Heart right ventricle (tissue), 16 donors: ENCODE measurements around the gene ST7. TPM values are rescaled to one million over a fixed set of nuclear protein-coding genes. Genes with fewer than 3 reads are reported as not detected.
A peak's percentile ranks its signal among the peaks of the same experiment; 100 is the strongest.

Source experiments
- ATAC-seq, 8 donors: fragments of 200-7000 bp; cut with Tn5 transposase; one replicate each; pipeline ENCODE4 v1.9.1; 2020; ENCODE audit warnings: mild to moderate bottlenecking in 8 of 8, moderate library complexity in 8 of 8, moderate number of reproducible peaks in 1 of 8
- DNase-seq, 2 donors: peaks; one replicate each; pipeline ENCODE4 v3.0.0-alpha.2; 2020
- H3K27ac ChIP-seq, 10 donors: fragments of 200-600 bp; sonication (generic) in 2 of 10; one replicate each; pipeline versions ENCODE4 v1.5.0 to v1.8.0; 2020 to 2022; ENCODE audit warnings: mild to moderate bottlenecking in 3 of 10
- H3K27me3 ChIP-seq, 7 donors: fragments of 200-600 bp; one replicate each; pipeline ENCODE4 v1.8.0; 2021 to 2022; ENCODE audit warnings: mild to moderate bottlenecking in 2 of 7
- H3K36me3 ChIP-seq, 9 donors: fragments of 200-600 bp; sonication (generic) in 1 of 9; one replicate each; pipeline versions ENCODE4 v1.5.0 to v1.8.0; 2020 to 2022; ENCODE audit warnings: mild to moderate bottlenecking in 2 of 9
- H3K4me1 ChIP-seq, 9 donors: fragments of 200-600 bp; sonication (generic) in 1 of 9; one replicate each; pipeline versions ENCODE4 v1.5.0 to v1.8.0; 2020 to 2022; ENCODE audit warnings: mild to moderate bottlenecking in 4 of 9
- H3K4me3 ChIP-seq, 10 donors: fragments of 200-600 bp; sonication (generic) in 2 of 10; one replicate each; pipeline versions ENCODE4 v1.5.0 to v1.8.0; 2020 to 2022; ENCODE audit warnings: mild to moderate bottlenecking in 7 of 10, moderate library complexity in 2 of 10
- H3K9me3 ChIP-seq, 11 donors: fragments of 200-600 bp in 10 of 11; sonication (generic) in 2 of 11; one replicate each; pipeline versions ENCODE4 v1.5.0 to v1.8.0; 2013 to 2022; ENCODE audit warnings: mild to moderate bottlenecking in 2 of 11, control low read depth in 1 of 11, moderate library complexity in 1 of 11
- CTCF ChIP-seq, 9 donors: fragments of 200-600 bp; sonication (generic) in 2 of 9; IDR thresholded peaks; one replicate each; pipeline versions ENCODE4 v1.5.0 to v1.8.0; 2021 to 2022; ENCODE audit warnings: antibody characterized with exemption in 9 of 9, mild to moderate bottlenecking in 5 of 9, moderate library complexity in 1 of 9
- WGBS, 2 donors: extraction: QIAGEN DNeasy Blood & Tissue Kit; methylation state at CpG; one replicate each; pipeline ENCODE4 v1.1.7; 2013; ENCODE audit warnings: inconsistent platforms in 1 of 2; 5-methylcytosine and 5-hydroxymethylcytosine counted together
- intact Hi-C, 10 donors: fragments of 100-400 bp; cut with DNase I; formaldehyde crosslinking; loops; one replicate each; pipeline versions ENCODE4 v1.11.1 to v1.14.2; 2022
- polyA plus RNA-seq, 2 donors: library from polyadenylated mRNA; stranded (reverse); fragments of 200-250 nt; gene quantifications; one replicate each; pipeline ENCODE4 v1.2.3, GENCODE V29; 2013
- total RNA-seq, 10 donors: library from RNA; stranded (reverse); fragmentation: NEBNext Ultra II Directional in 3 of 10; extraction: Animal tissue kit (Norgen Biotek cat#: 25700) in 3 of 10; gene quantifications; one replicate each; pipeline versions ENCODE4 v1.2.1 to v1.2.4, GENCODE V29; 2021 to 2023
- donor health status: Arrhythmogenic right ventricular cardiomyopathy.
- donor health status: ischemic (EF 13 %, LVEDD 7.1; RV severe dilation, severe dysfunction).
- donor health status: healthy with polysubstance abuse.
- donor health status: DM: no; HTN: yes; CAD: no.
- donor health status: DM: no; HTN: no; CAD: no.
- donor health status: ischemic (EF 25% LVEDD 6.9; RV normal size, moderate dysfunction).
- donor health status: ischemic (EF 25% LVEDD 5.7; RV mildly dilated, moderate dysfunction).
- donor health status: healthy.
- donor health status: DM: yes; HTN: yes; CAD: no.
- donor health status: Ischemic cardiomyopathy.
- donor health status: ischemic (EF 35%, LVEDD 5.7; RV mildly dilated, moderate dysfunction).
- donor health status: nonischemic (EF 11% LVEDD 7.7; RV severe dilation, severe dysfunction).
- donor health status: DM: yes; HTN: yes; CAD: no.
- donor health status: PGD.
- donor health status: ischemic (EF 29% LVEDD 5.4; RV normal size, mild dysfunction).
- donor health status: nonischemic (EF 23%, LVEDD 6.1; RV moderate dilation, normal function).

ST7 gene
- total and polyA plus RNA-seq, 12 donors = 20.1 to 40.2 (median 23.4) TPM

- peaks cover 0 to 24% (median 0%) of the 10 kb centered on the region in 9 donors for H3K36me3 ChIP-seq
- H3K27ac ChIP-seq = no peak overlapping the region
- WGBS, 2 donors = 17 to 24% methylated on average over 2 of the region's 2 CpGs
- TF ChIP-seq CTCF (IDR thresholded peaks at IDR 0.05) = peak; percentile 44 to 82 (median 78)
- no peaks in the 10 kb centered on the region for H3K27me3 ChIP-seq
- peaks cover 2 to 46% (median 24%) of the 10 kb centered on the region in 9 donors for H3K4me1 ChIP-seq
- intact Hi-C loops = loop anchor here in 7 of 10 donors (2.0 to 5.0 kb wide), 2 partner anchors 195 to 197 kb away; no protein-coding TSS in a partner anchor
- DNase-seq (peak in 1 of 2 donors; percentile 49), ATAC-seq (peak in 5 of 8 donors; percentile 37 to 64 (median 57))
- no peaks in the 10 kb centered on the region for H3K9me3 ChIP-seq
- H3K4me3 ChIP-seq = no peak overlapping the region
These were observed 174.4 kb downstream of the ST7 start for GRCh38 chr7:117127585-117128168.

- Histone ChIP-seq H3K27me3 (no peaks in the 10 kb centered on the region), H3K36me3 (peaks cover 0 to 30% (median 0%) of the 10 kb centered on the region in 9 donors), H3K27ac (peak overlapping the region in 1 of 10 donors; percentile 17), H3K9me3 (no peaks in the 10 kb centered on the region), H3K4me3 (no peak overlapping the region), H3K4me1 (peaks cover 2 to 41% (median 18%) of the 10 kb centered on the region in 9 donors)
- TF ChIP-seq CTCF (IDR thresholded peaks at IDR 0.05) = no peak
- intact Hi-C loops = loop anchor here in 3 of 10 donors (2.0 to 5.0 kb wide), 2 partner anchors 197 to 199 kb away; no protein-coding TSS in a partner anchor
- WGBS, 2 donors = 50 to 56% methylated on average over 5 of the region's 5 CpGs
- ATAC-seq = peak in 4 of 8 donors; percentile 33 to 48 (median 46)
- DNase-seq = peak in 1 of 2 donors; percentile 16
These were observed 176.2 kb downstream of the ST7 start for GRCh38 chr7:117129521-117129955.

- no peak overlapping the region for H3K4me3 ChIP-seq
- H3K9me3 ChIP-seq = no peaks in the 10 kb centered on the region
- ATAC-seq = no peak
- DNase-seq = no peak
- no peaks in the 10 kb centered on the region for H3K27me3 ChIP-seq
- 99% methylated on average over 5 of the region's 5 CpGs for WGBS, 2 donors
- no peak overlapping the region for H3K27ac ChIP-seq
- peaks cover 0 to 34% (median 0%) of the 10 kb centered on the region in 9 donors for H3K36me3 ChIP-seq
- TF ChIP-seq CTCF (IDR thresholded peaks at IDR 0.05) = no peak
- intact Hi-C loops = no loop called here
- H3K4me1 ChIP-seq = peaks cover 0 to 40% (median 11%) of the 10 kb centered on the region in 9 donors
These were observed 177.0 kb downstream of the ST7 start for GRCh38 chr7:117130262-117130661.

- H3K4me3 ChIP-seq = no peak overlapping the region
- 88 to 95% methylated on average over 6 of the region's 6 CpGs for WGBS, 2 donors
- ATAC-seq = no peak
These were observed 179.2 kb downstream of the ST7 start for GRCh38 chr7:117132321-117133120.

More at GRCh38 chr7:117132321-117133120, 179.2 kb downstream of the ST7 start:
- Histone ChIP-seq H3K4me1 (peaks cover 0 to 35% (median 11%) of the 10 kb centered on the region in 9 donors), H3K27ac (no peak overlapping the region), H3K9me3 (no peaks in the 10 kb centered on the region), H3K27me3 (no peaks in the 10 kb centered on the region), H3K36me3 (peaks cover 0 to 57% (median 0%) of the 10 kb centered on the region in 9 donors)
- no peak for DNase-seq
- intact Hi-C loops = no loop called here
- no peak for TF ChIP-seq CTCF (IDR thresholded peaks at IDR 0.05)
